Keratinocyte (primary cell): Measurements from ENCODE around the gene NEU2. TPM values are rescaled to one million over a fixed set of nuclear protein-coding genes. Genes with fewer than 3 reads are reported as not detected.

ENCODE experiments used
- DNase-seq: peaks from one replicate; pipeline ENCODE4 v3.0.0-alpha.2; 2011; ENCODE audit warnings: low read depth, missing footprints, low spot score
- FAIRE-seq: peaks from 2 replicates; lab custom pipeline; 2011; peaks lifted over from hg19 to GRCh38; lab: Jason Lieb, UNC
- H2AFZ ChIP-seq: 2 replicates; pipeline ENCODE4 v1.6.0; 2012; ENCODE audit warnings: low read length, control low read depth, inconsistent platforms; ENCODE audit not compliant: control insufficient read depth
- H3K27ac ChIP-seq: 2 replicates; pipeline ENCODE4 v1.5.1; 2011; ENCODE audit warnings: low read length; ENCODE audit not compliant: control insufficient read depth, insufficient read depth
- H3K27me3 ChIP-seq: 3 replicates; pipeline ENCODE4 v1.6.0; 2011; ENCODE audit warnings: low read length; ENCODE audit not compliant: control insufficient read depth, insufficient read depth; ENCODE audit errors: extremely low read depth
- H3K36me3 ChIP-seq, 2 experiments: 2 replicates in 1 of 2; 3 replicates in 1 of 2; pipeline ENCODE4 v1.5.1; 2011; ENCODE audit warnings: low read length in 2 of 2, mild to moderate bottlenecking in 1 of 2; ENCODE audit not compliant: control insufficient read depth in 2 of 2, insufficient read depth in 2 of 2; ENCODE audit errors: extremely low read depth in 1 of 2
- H3K4me1 ChIP-seq: 3 replicates; pipeline ENCODE4 v1.5.1; 2011; ENCODE audit warnings: low read length; ENCODE audit not compliant: control insufficient read depth, insufficient read depth; ENCODE audit errors: extremely low read depth
- H3K4me2 ChIP-seq: 3 replicates; pipeline ENCODE4 v1.6.0; 2011; ENCODE audit warnings: low read depth, low read length; ENCODE audit not compliant: control insufficient read depth, insufficient read depth; ENCODE audit errors: extremely low read depth
- H3K4me3 ChIP-seq, 3 experiments: fragments of 200-600 bp in 1 of 3; sonication (generic) in 1 of 3; 2 replicates in 2 of 3; 3 replicates in 1 of 3; pipeline ENCODE4 v1.5.1; 2011 to 2016; ENCODE audit warnings: low read length in 3 of 3, mild to moderate bottlenecking in 3 of 3, control low read depth in 2 of 3, inconsistent platforms in 1 of 3, low read depth in 1 of 3, mixed read lengths in 1 of 3, mixed run types in 1 of 3, moderate library complexity in 1 of 3; ENCODE audit not compliant: control insufficient read depth in 2 of 3, insufficient read depth in 2 of 3; ENCODE audit errors: extremely low read depth in 1 of 3
- H3K79me2 ChIP-seq: 2 replicates; pipeline ENCODE4 v1.6.0; 2012; ENCODE audit warnings: low read length; ENCODE audit not compliant: control insufficient read depth, insufficient read depth
- H3K9ac ChIP-seq: 3 replicates; pipeline ENCODE4 v1.6.0; 2011; ENCODE audit warnings: low read length; ENCODE audit not compliant: control insufficient read depth, insufficient read depth; ENCODE audit errors: extremely low read depth
- H3K9me1 ChIP-seq: 3 replicates; pipeline ENCODE4 v1.6.0; 2011; ENCODE audit warnings: low read length; ENCODE audit not compliant: control insufficient read depth, insufficient read depth; ENCODE audit errors: extremely low read depth
- H3K9me3 ChIP-seq: 2 replicates; pipeline ENCODE4 v1.5.1; 2012; ENCODE audit warnings: low read depth, low read length; ENCODE audit not compliant: control insufficient read depth
- H4K20me1 ChIP-seq: 3 replicates; pipeline ENCODE4 v1.6.0; 2011; ENCODE audit warnings: low read length; ENCODE audit not compliant: control insufficient read depth, insufficient read depth; ENCODE audit errors: extremely low read depth
- CTCF ChIP-seq, 3 experiments: IDR thresholded peaks in 1 of 3; conservative IDR thresholded peaks in 1 of 3; optimal IDR thresholded peaks in 1 of 3; 2 replicates in 2 of 3; 3 replicates in 1 of 3; pipeline versions ENCODE3 to v1.5.1; 2011; ENCODE audit warnings: low read length in 3 of 3, mild to moderate bottlenecking in 3 of 3, moderate library complexity in 2 of 3, control low read depth in 1 of 3, inconsistent platforms in 1 of 3; ENCODE audit not compliant: insufficient read depth in 2 of 3; ENCODE audit errors: extremely low read depth in 1 of 3
- EZH2 ChIP-seq: IDR thresholded peaks from one replicate; pipeline ENCODE4 v1.6.1; 2012; ENCODE audit warnings: inconsistent platforms, mild to moderate bottlenecking, low read length, moderate library complexity
- dilution Hi-C: fragments of 300-500 bp; cut with MboI; formaldehyde crosslinking; loops from one replicate; pipeline ENCODE4 v1.7.0; 2020; ENCODE audit warnings: low sequenced_read_pairs; ENCODE audit not compliant: extremely low pct_ligation_motif_present
- polyA minus RNA-seq, 3 experiments: library from RNA; depleted of rRNA, polyadenylated mRNA; stranded (reverse); fragments of >200 nt; gene quantifications; 1 replicate in 1 of 3; 2 replicates in 1 of 3; 3 replicates in 1 of 3; pipeline ENCODE4 v1.2.3, GENCODE V29; 2011
- polyA plus RNA-seq, 5 experiments: library from polyadenylated mRNA; depleted of rRNA in 3 of 5; stranded (reverse) in 3 of 5; stranded (forward) in 1 of 5; unstranded in 1 of 5; fragments of >200 nt; gene quantifications; 1 replicate in 1 of 5; 2 replicates in 3 of 5; 3 replicates in 1 of 5; pipeline versions ENCODE4 v1.2.1 to v1.2.3, GENCODE V29; 2011 to 2012; ENCODE audit warnings: missing spikeins in 2 of 5, low read depth in 1 of 5, low replicate concordance in 1 of 5

NEU2 gene
- not detected in 3 replicates for polyA plus RNA-seq
- polyA plus RNA-seq (2011; ENCODE audit: low read depth): not detected
- polyA plus RNA-seq (2011; cell fraction: cytosol; rRNA removed): not detected in 2 replicates
- not detected in 2 replicates for polyA plus RNA-seq (2011; cell fraction: nucleus; rRNA removed)
- polyA plus RNA-seq (2012; ENCODE audit: low replicate concordance): 0.34 TPM in 1 of 2 replicates, not detected in the other
- not detected in 3 replicates for polyA minus RNA-seq
- not detected for polyA minus RNA-seq (2011; cell fraction: cytosol; rRNA and poly(A)+ RNA removed)
- polyA minus RNA-seq (2011; cell fraction: nucleus; rRNA and poly(A)+ RNA removed): not detected in 2 replicates

GRCh38 chr2:233032551-233033320 is at the start of gene NEU2:
Gene NEU2 (plus strand): TSS chr2:233032672. CDS start chr2:233032672, 0 bp downstream.
- FAIRE-seq: no peak
- Histone ChIP-seq H3K79me2 (no peaks in the 10 kb centered on the region), H4K20me1 (no peaks in the 10 kb centered on the region), H3K9ac (no peak within 1 kb of the TSS), H2AFZ (no peak within 1 kb of the TSS), H3K27ac (no peak within 1 kb of the TSS), H3K4me3 (no peak within 1 kb of the TSS), H3K9me3 (peaks cover 3% of the 10 kb centered on the region), H3K4me2 (peak within 1 kb of the TSS; percentile 28), H3K27me3 (no peaks in the 10 kb centered on the region), H3K36me3 (no peaks in the 10 kb centered on the region), H3K9me1 (no peaks in the 10 kb centered on the region), H3K4me1 (peaks cover 15% of the 10 kb centered on the region)
- DNase-seq: no peak
- dilution Hi-C loops: no loop called here
- TF ChIP-seq EZH2 (no peak), CTCF (optimal IDR thresholded peaks at IDR 0.05 in 1 of 3, IDR thresholded peaks at IDR 0.05 in 1 of 3, conservative IDR thresholded peaks at IDR 0.05 in 1 of 3; ENCODE audit: extremely low read depth in 1 of 3, insufficient read depth in 2 of 3, low read length in 3 of 3) (no peak)

GRCh38 chr2:232982926-232983668 is 49.4 kb upstream of the NEU2 start:
- Histone ChIP-seq H3K9me3 (no peaks in the 10 kb centered on the region), H3K9ac (no peak overlapping the region), H3K27ac (no peak overlapping the region), H2AFZ (no peak overlapping the region), H3K27me3 (no peaks in the 10 kb centered on the region), H3K4me2 (no peak overlapping the region), H3K79me2 (no peaks in the 10 kb centered on the region), H3K4me3 (no peak overlapping the region), H3K9me1 (peaks cover 3% of the 10 kb centered on the region), H3K36me3 (no peaks in the 10 kb centered on the region), H4K20me1 (no peaks in the 10 kb centered on the region), H3K4me1 (peaks cover 31% of the 10 kb centered on the region)
- FAIRE-seq (no peak), DNase-seq (no peak)
- dilution Hi-C loops: no loop called here
- TF ChIP-seq EZH2 (no peak), CTCF (optimal IDR thresholded peaks at IDR 0.05 in 1 of 3, IDR thresholded peaks at IDR 0.05 in 1 of 3, conservative IDR thresholded peaks at IDR 0.05 in 1 of 3; ENCODE audit: extremely low read depth in 1 of 3, insufficient read depth in 2 of 3, low read length in 3 of 3) (no peak)
